ENCODE measurements around the gene CTNNB1. TPM values are rescaled to one million over a fixed set of nuclear protein-coding genes. Genes with fewer than 3 reads are reported as not detected.
"Not testable (repeated sequence)": the region's sequence is repeated elsewhere in the genome, so short reads cannot be mapped to it uniquely, and the experiment has no call there.

Gene CTNNB1
- total RNA-seq, 1 experiment from 2014 or later = 460 TPM

DNA sequence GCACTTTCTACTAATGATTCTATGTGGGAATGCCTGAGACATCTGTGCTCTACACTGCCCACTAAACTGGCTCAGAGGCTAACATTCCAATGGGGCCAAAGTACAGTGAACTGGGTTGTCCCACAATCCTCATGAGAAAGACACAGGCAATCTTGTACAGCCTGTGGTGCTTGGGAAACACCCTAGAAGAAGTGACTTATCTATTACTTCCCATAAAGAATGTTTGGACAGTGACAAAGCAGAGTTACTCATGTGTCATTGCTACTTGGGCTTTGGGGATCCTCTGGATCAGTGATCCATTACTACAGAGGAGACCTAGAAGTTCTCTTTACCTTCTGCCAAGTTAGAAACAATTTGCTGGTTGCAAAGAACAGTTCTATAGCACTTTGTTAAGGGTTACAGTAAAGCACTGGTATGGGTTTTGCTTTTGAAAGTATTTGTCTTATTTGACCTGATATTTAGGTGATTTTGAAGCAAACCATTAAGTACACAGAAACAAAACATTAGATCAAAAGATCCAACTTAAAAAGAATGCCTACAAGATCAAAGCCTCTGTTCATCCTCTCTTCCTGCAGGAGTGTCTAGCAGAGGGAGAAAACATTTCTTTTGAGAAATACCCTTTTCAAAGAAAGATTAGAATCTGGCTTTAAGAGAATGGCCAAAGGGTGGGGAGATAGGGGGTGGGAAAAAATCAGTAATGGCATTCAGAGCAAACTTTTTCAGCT lies 75.8 kb downstream of the CTNNB1 start:
- H3K36me3 ChIP-seq (ENCODE audit: low read depth, low read length) = no peaks in the 10 kb centered on the region
- intact Hi-C loops (cut with micrococcal nuclease) = no loop called here
- DNase-seq (peak; percentile 95), ATAC-seq (peak; percentile 99)
- H3F3A ChIP-seq (ENCODE audit: low read length, unreplicated experiment) = no peaks in the 10 kb centered on the region
- ChIA-PET CTCF (no interaction called here), POLR2A (ENCODE audit: unreplicated experiment) (no interaction called here)
- no peaks in the 10 kb centered on the region for H3K9me3 ChIP-seq (ENCODE audit: low read length)
- H3K9me2 ChIP-seq (replicated peaks; ENCODE audit: low read length) = no peaks in the 10 kb centered on the region
- H3K27ac ChIP-seq (ENCODE audit: low read length) = peak overlapping the region; percentile 75
- peaks cover 25% of the 10 kb centered on the region for H3K4me1 ChIP-seq (ENCODE audit: insufficient read depth, low read length)
- H3K4me3 ChIP-seq (ENCODE audit: low read length) = no peak overlapping the region
- peak overlapping the region; percentile 49 for H3K4me2 ChIP-seq (ENCODE audit: low read length)
- peak overlapping the region; percentile 23; the same call in 1 of the 2 replicates for H3K9ac ChIP-seq (ENCODE audit: low read length)
- H4K20me1 ChIP-seq (ENCODE audit: low read length) = no peaks in the 10 kb centered on the region
- no peaks in the 10 kb centered on the region for H3K79me2 ChIP-seq (ENCODE audit: low read length)
- no TSS peak for BruUV-seq (replicated peaks)
- H2AFZ ChIP-seq (ENCODE audit: low read length) = no peak overlapping the region
- no peak for TF ChIP-seq EZH2phosphoT487 (IDR thresholded peaks at IDR 0.05; ENCODE audit: borderline replicate concordance, low read length)
- TF ChIP-seq, protein P1, sequence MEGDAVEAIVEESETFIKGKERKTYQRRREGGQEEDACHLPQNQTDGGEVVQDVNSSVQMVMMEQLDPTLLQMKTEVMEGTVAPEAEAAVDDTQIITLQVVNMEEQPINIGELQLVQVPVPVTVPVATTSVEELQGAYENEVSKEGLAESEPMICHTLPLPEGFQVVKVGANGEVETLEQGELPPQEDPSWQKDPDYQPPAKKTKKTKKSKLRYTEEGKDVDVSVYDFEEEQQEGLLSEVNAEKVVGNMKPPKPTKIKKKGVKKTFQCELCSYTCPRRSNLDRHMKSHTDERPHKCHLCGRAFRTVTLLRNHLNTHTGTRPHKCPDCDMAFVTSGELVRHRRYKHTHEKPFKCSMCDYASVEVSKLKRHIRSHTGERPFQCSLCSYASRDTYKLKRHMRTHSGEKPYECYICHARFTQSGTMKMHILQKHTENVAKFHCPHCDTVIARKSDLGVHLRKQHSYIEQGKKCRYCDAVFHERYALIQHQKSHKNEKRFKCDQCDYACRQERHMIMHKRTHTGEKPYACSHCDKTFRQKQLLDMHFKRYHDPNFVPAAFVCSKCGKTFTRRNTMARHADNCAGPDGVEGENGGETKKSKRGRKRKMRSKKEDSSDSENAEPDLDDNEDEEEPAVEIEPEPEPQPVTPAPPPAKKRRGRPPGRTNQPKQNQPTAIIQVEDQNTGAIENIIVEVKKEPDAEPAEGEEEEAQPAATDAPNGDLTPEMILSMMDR (conservative IDR thresholded peaks at IDR 0.05; ENCODE audit: low read depth, low read length) = no peak
- TF ChIP-seq EZH2 (IDR thresholded peaks at IDR 0.05; ENCODE audit: low read length, unreplicated experiment) = no peak
- no peaks in the 10 kb centered on the region for H3K27me3 ChIP-seq (ENCODE audit: low read length)

DNA sequence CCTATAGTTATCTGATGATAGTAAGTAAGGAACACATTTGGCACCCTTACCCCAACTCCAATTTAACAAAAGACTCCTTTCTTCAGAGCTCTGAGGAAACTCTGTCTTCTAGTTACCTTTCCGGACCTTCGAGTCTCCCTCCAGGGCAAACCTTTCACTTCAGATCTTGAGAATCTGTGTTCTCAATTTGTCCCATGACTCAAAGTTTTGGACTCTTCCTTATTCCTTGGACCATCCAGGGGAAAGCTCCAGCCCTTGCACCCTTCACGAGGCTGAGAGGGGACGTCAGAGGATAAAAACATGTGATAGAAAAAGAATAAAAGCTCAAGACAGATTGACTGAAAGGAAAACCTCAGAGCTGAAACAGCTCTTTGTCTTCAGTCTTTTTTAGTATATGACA lies 76.9 kb downstream of the CTNNB1 start:
- Histone ChIP-seq H3K79me2 (ENCODE audit: low read length) (no peaks in the 10 kb centered on the region), H3K27me3 (ENCODE audit: low read length) (no peaks in the 10 kb centered on the region), H3K36me3 (ENCODE audit: low read depth, low read length) (no peaks in the 10 kb centered on the region), H3K4me3 (ENCODE audit: low read length) (no peak overlapping the region), H4K20me1 (ENCODE audit: low read length) (no peaks in the 10 kb centered on the region), H3K4me2 (ENCODE audit: low read length) (no peak overlapping the region), H3K9me2 (replicated peaks; ENCODE audit: low read length) (no peaks in the 10 kb centered on the region), H2AFZ (ENCODE audit: low read length) (no peak overlapping the region), H3K9ac (ENCODE audit: low read length) (no peak overlapping the region), H3K27ac (ENCODE audit: low read length) (no peak overlapping the region), H3K9me3 (ENCODE audit: low read length) (no peaks in the 10 kb centered on the region), H3F3A (ENCODE audit: low read length, unreplicated experiment) (no peaks in the 10 kb centered on the region), H3K4me1 (ENCODE audit: insufficient read depth, low read length) (peaks cover 25% of the 10 kb centered on the region)
- ChIA-PET CTCF (no interaction called here), POLR2A (ENCODE audit: unreplicated experiment) (no interaction called here)
- BruUV-seq (replicated peaks) = no TSS peak
- DNase-seq = no peak
- TF ChIP-seq, protein P1 (conservative IDR thresholded peaks at IDR 0.05; ENCODE audit: low read depth, low read length) = no peak
- TF ChIP-seq EZH2phosphoT487 (IDR thresholded peaks at IDR 0.05; ENCODE audit: borderline replicate concordance, low read length) = no peak
- no peak for TF ChIP-seq EZH2 (IDR thresholded peaks at IDR 0.05; ENCODE audit: low read length, unreplicated experiment)
- ATAC-seq = no peak
- intact Hi-C loops (cut with micrococcal nuclease) = no loop called here

DNA sequence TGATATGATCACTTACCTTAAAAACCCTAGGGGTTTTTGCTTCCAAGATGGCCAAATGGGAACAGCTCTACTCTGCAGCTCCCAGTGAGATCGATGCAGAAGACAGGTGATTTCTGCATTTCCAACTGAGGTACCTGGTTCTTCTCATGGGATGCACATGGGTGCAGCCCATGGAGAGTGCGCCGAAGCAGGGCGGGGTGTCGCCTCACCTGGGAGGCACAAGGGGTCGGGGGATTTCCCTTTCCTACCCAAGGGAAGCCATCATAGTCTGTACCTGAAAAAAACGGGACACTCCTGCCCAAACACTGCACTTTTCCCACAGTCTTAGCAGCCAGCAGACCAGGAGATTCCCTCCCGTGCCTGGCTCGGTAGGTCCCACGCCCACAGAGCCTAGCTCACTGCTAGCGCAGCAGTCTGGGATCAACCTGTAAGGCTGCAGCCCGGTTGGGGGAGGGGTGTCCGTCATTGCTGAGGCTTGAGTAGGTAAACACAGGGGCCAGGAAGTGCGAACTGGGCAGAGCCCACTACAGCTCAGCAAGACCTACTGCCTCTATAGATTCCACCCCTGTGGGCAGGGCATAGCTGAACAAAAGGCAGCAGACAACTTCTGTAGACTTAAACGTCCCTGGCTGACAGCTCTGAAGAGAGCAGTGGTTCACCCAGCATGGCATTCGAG lies 78.6 kb downstream of the CTNNB1 start:
- H3F3A ChIP-seq (ENCODE audit: low read length, unreplicated experiment) = no peaks in the 10 kb centered on the region
- no peak for DNase-seq
- H3K4me1 ChIP-seq (ENCODE audit: insufficient read depth, low read length) = peaks cover 25% of the 10 kb centered on the region
- no peak overlapping the region for H3K27ac ChIP-seq (ENCODE audit: low read length)
- no peaks in the 10 kb centered on the region for H4K20me1 ChIP-seq (ENCODE audit: low read length)
- ChIA-PET POLR2A (ENCODE audit: unreplicated experiment) (interaction anchor here (0.7 kb wide), 1 partner anchor 20 kb away, joined by 3 read pairs; no protein-coding TSS in a partner anchor), CTCF (no interaction called here)
- no TSS peak for BruUV-seq (replicated peaks)
- H3K36me3 ChIP-seq (ENCODE audit: low read depth, low read length) = no peaks in the 10 kb centered on the region
- no peak overlapping the region for H3K9ac ChIP-seq (ENCODE audit: low read length)
- TF ChIP-seq EZH2 (IDR thresholded peaks at IDR 0.05; ENCODE audit: low read length, unreplicated experiment) (no peak), EZH2phosphoT487 (IDR thresholded peaks at IDR 0.05; ENCODE audit: borderline replicate concordance, low read length) (no peak)
- TF ChIP-seq, protein P1 (conservative IDR thresholded peaks at IDR 0.05; ENCODE audit: low read depth, low read length) = no peak
- H3K9me2 ChIP-seq (replicated peaks; ENCODE audit: low read length) = no peaks in the 10 kb centered on the region
- H2AFZ ChIP-seq (ENCODE audit: low read length) = no peak overlapping the region
- H3K4me3 ChIP-seq (ENCODE audit: low read length) = no peak overlapping the region
- no peak overlapping the region for H3K4me2 ChIP-seq (ENCODE audit: low read length)
- H3K79me2 ChIP-seq (ENCODE audit: low read length) = no peaks in the 10 kb centered on the region
- H3K27me3 ChIP-seq (ENCODE audit: low read length) = no peaks in the 10 kb centered on the region
- intact Hi-C loops (cut with micrococcal nuclease) = no loop called here
- no peak for ATAC-seq
- no peaks in the 10 kb centered on the region for H3K9me3 ChIP-seq (ENCODE audit: low read length)

DNA sequence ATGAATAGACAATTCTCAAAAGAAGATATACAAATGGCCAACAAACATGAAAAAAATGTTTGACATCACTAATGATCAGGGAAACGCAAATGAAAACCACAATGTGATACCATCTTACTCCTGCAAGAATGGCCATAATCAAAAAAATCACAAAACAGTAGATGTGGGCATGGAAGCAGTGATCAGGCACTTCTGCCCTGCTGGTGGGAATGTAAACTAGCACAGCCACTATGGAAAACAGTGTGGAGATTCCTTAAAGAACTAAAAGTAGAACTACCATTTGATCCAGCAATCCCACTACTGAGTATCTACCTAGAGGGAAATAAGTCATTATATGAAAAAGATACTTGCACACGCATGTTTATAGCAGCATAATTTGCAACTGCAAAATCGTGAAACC lies 85.6 kb downstream of the CTNNB1 start:
- intact Hi-C loops (cut with micrococcal nuclease); POLR2A ChIA-PET (ENCODE audit: unreplicated experiment); CTCF ChIA-PET; H3K79me2 ChIP-seq (ENCODE audit: low read length); ATAC-seq; H3F3A ChIP-seq (ENCODE audit: low read length, unreplicated experiment); DNase-seq; H3K27ac ChIP-seq (ENCODE audit: low read length); H3K4me2 ChIP-seq (ENCODE audit: low read length); BruUV-seq (replicated peaks); H3K9me3 ChIP-seq (ENCODE audit: low read length); H3K4me1 ChIP-seq (ENCODE audit: insufficient read depth, low read length); H4K20me1 ChIP-seq (ENCODE audit: low read length); H3K9me2 ChIP-seq (replicated peaks; ENCODE audit: low read length); H3K9ac ChIP-seq (ENCODE audit: low read length); H3K4me3 ChIP-seq (ENCODE audit: low read length); H2AFZ ChIP-seq (ENCODE audit: low read length); H3K36me3 ChIP-seq (ENCODE audit: low read depth, low read length); H3K27me3 ChIP-seq (ENCODE audit: low read length): not testable (repeated sequence)
